ENCODE data around the gene GPBAR1.

The GPBAR1 gene

DNA sequence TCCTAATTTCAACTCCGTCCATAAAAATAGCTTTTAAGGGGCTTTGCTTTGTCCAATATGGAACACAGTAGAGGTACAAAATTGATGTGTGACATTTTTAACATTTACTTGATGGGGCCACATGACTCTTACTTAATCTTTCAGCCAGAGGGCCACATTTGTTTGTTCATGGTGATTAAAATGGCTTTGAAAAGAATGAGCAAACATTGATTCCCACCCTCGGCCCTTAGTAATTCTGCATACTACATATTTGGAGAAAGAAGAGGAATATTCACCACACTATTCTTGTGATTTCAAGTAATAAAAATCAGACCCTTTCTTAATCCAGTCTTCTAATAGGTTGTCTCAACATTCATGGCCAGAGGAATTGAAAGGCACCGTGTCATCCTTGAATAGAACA is 26.3 kb upstream of the GPBAR1 start:
- no peaks in the 10 kb centered on the region for H4K20me1 ChIP-seq (ENCODE audit: insufficient read depth)
- H2AFZ ChIP-seq (ENCODE audit: low read depth): no peak overlapping the region
- H3K79me2 ChIP-seq (ENCODE audit: insufficient read depth, low read depth): peaks cover 25% of the 10 kb centered on the region; the same call in 1 of the 2 replicates
- no peak overlapping the region for H3K4me2 ChIP-seq
- H3K4me3 ChIP-seq (IDR thresholded peaks at IDR 0.05; ENCODE audit: insufficient read depth, low read depth, low read length): no peak overlapping the region
- H3K9ac ChIP-seq: no peak overlapping the region
- H3K4me1 ChIP-seq (ENCODE audit: low read depth, poor library complexity, severe bottlenecking): peaks cover 23% of the 10 kb centered on the region
- no peaks in the 10 kb centered on the region for H3K27me3 ChIP-seq (ENCODE audit: insufficient read depth, low read depth)
- TF ChIP-seq, protein P1, sequence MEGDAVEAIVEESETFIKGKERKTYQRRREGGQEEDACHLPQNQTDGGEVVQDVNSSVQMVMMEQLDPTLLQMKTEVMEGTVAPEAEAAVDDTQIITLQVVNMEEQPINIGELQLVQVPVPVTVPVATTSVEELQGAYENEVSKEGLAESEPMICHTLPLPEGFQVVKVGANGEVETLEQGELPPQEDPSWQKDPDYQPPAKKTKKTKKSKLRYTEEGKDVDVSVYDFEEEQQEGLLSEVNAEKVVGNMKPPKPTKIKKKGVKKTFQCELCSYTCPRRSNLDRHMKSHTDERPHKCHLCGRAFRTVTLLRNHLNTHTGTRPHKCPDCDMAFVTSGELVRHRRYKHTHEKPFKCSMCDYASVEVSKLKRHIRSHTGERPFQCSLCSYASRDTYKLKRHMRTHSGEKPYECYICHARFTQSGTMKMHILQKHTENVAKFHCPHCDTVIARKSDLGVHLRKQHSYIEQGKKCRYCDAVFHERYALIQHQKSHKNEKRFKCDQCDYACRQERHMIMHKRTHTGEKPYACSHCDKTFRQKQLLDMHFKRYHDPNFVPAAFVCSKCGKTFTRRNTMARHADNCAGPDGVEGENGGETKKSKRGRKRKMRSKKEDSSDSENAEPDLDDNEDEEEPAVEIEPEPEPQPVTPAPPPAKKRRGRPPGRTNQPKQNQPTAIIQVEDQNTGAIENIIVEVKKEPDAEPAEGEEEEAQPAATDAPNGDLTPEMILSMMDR (conservative IDR thresholded peaks at IDR 0.05; ENCODE audit: low read depth, low read length): no peak
- H3K36me3 ChIP-seq (ENCODE audit: insufficient read depth): peaks cover 21% of the 10 kb centered on the region
- no peak overlapping the region for H3K27ac ChIP-seq

DNA sequence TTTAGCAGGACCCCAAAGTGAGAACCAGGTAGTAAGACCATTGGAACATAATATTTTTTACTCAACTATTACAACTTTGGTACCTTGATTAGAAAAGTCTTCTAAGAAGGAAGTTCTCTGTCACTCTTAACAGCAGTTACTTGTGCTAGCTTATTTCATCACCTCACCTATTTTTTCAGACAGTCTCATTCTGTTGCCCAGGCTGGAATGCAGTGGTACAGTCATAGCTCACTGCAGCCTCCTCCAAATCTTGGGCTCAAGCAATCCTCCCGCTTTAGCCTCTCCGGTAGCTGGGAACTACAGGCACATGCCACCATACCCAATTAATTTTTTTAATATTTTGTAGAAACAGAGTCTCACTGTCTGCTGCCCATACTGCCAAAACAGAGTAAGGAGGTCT is 25.8 kb upstream of the GPBAR1 start:
- Histone ChIP-seq H2AFZ (ENCODE audit: low read depth) (no peak overlapping the region), H3K4me1 (ENCODE audit: low read depth, poor library complexity, severe bottlenecking) (peaks cover 18% of the 10 kb centered on the region), H4K20me1 (ENCODE audit: insufficient read depth) (no peaks in the 10 kb centered on the region), H3K27ac (no peak overlapping the region), H3K27me3 (ENCODE audit: insufficient read depth, low read depth) (no peaks in the 10 kb centered on the region), H3K4me3 (IDR thresholded peaks at IDR 0.05; ENCODE audit: insufficient read depth, low read depth, low read length) (no peak overlapping the region), H3K79me2 (ENCODE audit: insufficient read depth, low read depth) (peaks cover 25% of the 10 kb centered on the region; the same call in 1 of the 2 replicates), H3K36me3 (ENCODE audit: insufficient read depth) (peaks cover 19% of the 10 kb centered on the region; the same call in 1 of the 2 replicates), H3K4me2 (no peak overlapping the region), H3K9ac (no peak overlapping the region)
- TF ChIP-seq, protein P1 (conservative IDR thresholded peaks at IDR 0.05; ENCODE audit: low read depth, low read length): no peak

DNA sequence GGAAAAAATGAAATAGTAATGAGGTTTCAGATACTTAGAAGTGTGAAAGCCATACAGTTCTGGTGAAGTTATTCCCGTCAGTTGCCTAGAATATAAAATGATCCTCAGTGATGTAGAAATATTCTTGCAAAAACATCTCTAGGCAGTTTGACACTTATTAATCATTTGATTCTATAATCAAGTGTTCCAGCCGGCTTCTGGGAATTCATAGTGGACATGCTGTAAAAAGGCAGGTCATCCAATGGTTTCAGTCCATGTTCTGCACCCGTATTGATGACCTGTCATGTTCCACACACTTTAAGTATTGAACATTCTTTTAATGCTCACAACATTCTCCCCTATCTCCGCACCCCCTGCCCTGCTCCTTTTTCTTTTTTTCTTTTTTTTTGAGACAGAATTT is 24.0 kb upstream of the GPBAR1 start:
- TF ChIP-seq, protein P1 (conservative IDR thresholded peaks at IDR 0.05; ENCODE audit: low read depth, low read length): no peak
- H3K36me3 ChIP-seq (ENCODE audit: insufficient read depth): peaks cover 8% of the 10 kb centered on the region; the same call in 1 of the 2 replicates
- H3K4me2 ChIP-seq: no peak overlapping the region
- H3K4me3 ChIP-seq (IDR thresholded peaks at IDR 0.05; ENCODE audit: insufficient read depth, low read depth, low read length): no peak overlapping the region
- H4K20me1 ChIP-seq (ENCODE audit: insufficient read depth): no peaks in the 10 kb centered on the region
- H3K4me1 ChIP-seq (ENCODE audit: low read depth, poor library complexity, severe bottlenecking): no peaks in the 10 kb centered on the region
- H3K79me2 ChIP-seq (ENCODE audit: insufficient read depth, low read depth): 0 out of 2 replicates have a peak, but pooled peaks cover 12% of the 10 kb centered on the region
- no peak overlapping the region for H3K27ac ChIP-seq
- no peak overlapping the region for H3K9ac ChIP-seq
- no peak overlapping the region for H2AFZ ChIP-seq (ENCODE audit: low read depth)
- no peaks in the 10 kb centered on the region for H3K27me3 ChIP-seq (ENCODE audit: insufficient read depth, low read depth)

DNA sequence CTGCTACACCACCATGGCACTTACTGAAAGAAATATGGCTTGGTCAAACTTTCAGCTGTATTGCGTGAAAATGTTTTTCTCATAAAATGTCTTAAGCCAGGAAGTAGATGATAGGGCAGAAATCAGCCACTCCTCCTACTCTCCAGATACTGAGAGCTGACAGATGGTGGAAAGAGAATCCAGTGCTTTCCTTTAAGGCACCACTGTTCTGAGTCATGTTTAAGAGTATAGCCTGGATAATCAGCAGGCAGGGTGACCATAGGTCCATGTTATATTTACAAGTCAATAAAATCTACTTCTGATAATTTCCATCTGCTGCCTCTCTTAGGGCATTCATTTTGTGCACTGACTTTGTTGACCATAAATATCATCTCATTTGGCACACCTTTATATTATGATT is 21.9 kb upstream of the GPBAR1 start:
- Histone ChIP-seq H3K4me3 (IDR thresholded peaks at IDR 0.05; ENCODE audit: insufficient read depth, low read depth, low read length) (no peak overlapping the region), H3K4me2 (no peak overlapping the region), H3K27ac (no peak overlapping the region), H3K27me3 (ENCODE audit: insufficient read depth, low read depth) (no peaks in the 10 kb centered on the region), H3K36me3 (ENCODE audit: insufficient read depth) (peaks cover 5% of the 10 kb centered on the region; the same call in 1 of the 2 replicates), H3K9ac (no peak overlapping the region), H3K4me1 (ENCODE audit: low read depth, poor library complexity, severe bottlenecking) (no peaks in the 10 kb centered on the region), H3K79me2 (ENCODE audit: insufficient read depth, low read depth) (no peaks in the 10 kb centered on the region), H4K20me1 (ENCODE audit: insufficient read depth) (no peaks in the 10 kb centered on the region), H2AFZ (ENCODE audit: low read depth) (no peak overlapping the region)
- TF ChIP-seq, protein P1 (conservative IDR thresholded peaks at IDR 0.05; ENCODE audit: low read depth, low read length): no peak

Data from KMS-11 (cell line).